ENCODE data around the gene RFXANK. TPM values are rescaled to one million over a fixed set of nuclear protein-coding genes. Genes with fewer than 3 reads are reported as not detected.

Gene RFXANK
- total RNA-seq, 1 donor from 2014 or later: 91.1 TPM

- no peaks in the 10 kb centered on the region for H3K4me1 Mint-ChIP-seq (ENCODE audit: low read depth, unreplicated experiment)
- no peak overlapping the region for H3K9ac ChIP-seq (ENCODE audit: low read length)
- FAIRE-seq (no peak), DNase-seq (ENCODE audit: low read depth) (no peak)
- H3K36me3 Mint-ChIP-seq (ENCODE audit: low read depth, unreplicated experiment): no peaks in the 10 kb centered on the region
- no peak overlapping the region for H3K4me3 Mint-ChIP-seq (ENCODE audit: unreplicated experiment)
- no peak overlapping the region for H2AFZ ChIP-seq (ENCODE audit: low read depth, low read length)
- no peaks in the 10 kb centered on the region for H3K9me3 ChIP-seq (ENCODE audit: insufficient read depth, low read depth, low read length)
- peaks cover 7% of the 10 kb centered on the region for H3K9me3 Mint-ChIP-seq (ENCODE audit: unreplicated experiment)
- H3K4me1 ChIP-seq (ENCODE audit: insufficient read depth, low read length): no peaks in the 10 kb centered on the region
- no peak overlapping the region for H3K27ac ChIP-seq (ENCODE audit: low read depth, low read length)
- no peaks in the 10 kb centered on the region for H4K20me1 ChIP-seq (ENCODE audit: insufficient read depth, low read length)
- no peak overlapping the region for H3K4me3 ChIP-seq (ENCODE audit: insufficient read depth, low read depth, low read length)
- no peaks in the 10 kb centered on the region for H3K36me3 ChIP-seq (ENCODE audit: insufficient read depth, low read length)
- peaks cover 6% of the 10 kb centered on the region for H3K27me3 ChIP-seq (ENCODE audit: insufficient read depth, low read length)
- H3K27ac Mint-ChIP-seq (ENCODE audit: unreplicated experiment): no peak overlapping the region
- H3K27me3 Mint-ChIP-seq (ENCODE audit: low read depth, unreplicated experiment): peaks cover 58% of the 10 kb centered on the region
- TF ChIP-seq CTCF (IDR thresholded peaks at IDR 0.05; ENCODE audit: insufficient read depth, low read depth, low read length) (no peak), EZH2 (IDR thresholded peaks at IDR 0.05; ENCODE audit: insufficient read depth, low read length) (no peak)
- H3K4me2 ChIP-seq (ENCODE audit: low read length): no peak overlapping the region
- no peaks in the 10 kb centered on the region for H3K79me2 ChIP-seq (ENCODE audit: insufficient read depth, low read length)
These were observed 35.2 kb downstream of the RFXANK start for GRCh38 chr19:19227217-19227616.

GRCh38 chr19:19229701-19230100 lies 37.6 kb downstream of the RFXANK start:
- peaks cover 11% of the 10 kb centered on the region for H3K9me3 ChIP-seq (ENCODE audit: insufficient read depth, low read depth, low read length)
- Mint-ChIP-seq H3K36me3 (ENCODE audit: low read depth, unreplicated experiment) (peaks cover 3% of the 10 kb centered on the region), H3K27ac (ENCODE audit: unreplicated experiment) (no peak overlapping the region), H3K27me3 (ENCODE audit: low read depth, unreplicated experiment) (peaks cover 42% of the 10 kb centered on the region), H3K4me3 (ENCODE audit: unreplicated experiment) (no peak overlapping the region), H3K4me1 (ENCODE audit: low read depth, unreplicated experiment) (no peaks in the 10 kb centered on the region), H3K9me3 (ENCODE audit: unreplicated experiment) (peaks cover 18% of the 10 kb centered on the region)
- DNase-seq (ENCODE audit: low read depth): no peak
- no peak overlapping the region for H3K4me2 ChIP-seq (ENCODE audit: low read length)
- H3K36me3 ChIP-seq (ENCODE audit: insufficient read depth, low read length): no peaks in the 10 kb centered on the region
- H3K79me2 ChIP-seq (ENCODE audit: insufficient read depth, low read length): no peaks in the 10 kb centered on the region
- H3K4me3 ChIP-seq (ENCODE audit: insufficient read depth, low read depth, low read length): no peak overlapping the region
- H4K20me1 ChIP-seq (ENCODE audit: insufficient read depth, low read length): no peaks in the 10 kb centered on the region
- peaks cover 6% of the 10 kb centered on the region for H3K27me3 ChIP-seq (ENCODE audit: insufficient read depth, low read length)
- no peak overlapping the region for H3K27ac ChIP-seq (ENCODE audit: low read depth, low read length)
- no peak for TF ChIP-seq EZH2 (IDR thresholded peaks at IDR 0.05; ENCODE audit: insufficient read depth, low read length)
- no peak for TF ChIP-seq CTCF (IDR thresholded peaks at IDR 0.05; ENCODE audit: insufficient read depth, low read depth, low read length)
- H3K4me1 ChIP-seq (ENCODE audit: insufficient read depth, low read length): no peaks in the 10 kb centered on the region
- no peak overlapping the region for H3K9ac ChIP-seq (ENCODE audit: low read length)
- no peak for FAIRE-seq
- no peak overlapping the region for H2AFZ ChIP-seq (ENCODE audit: low read depth, low read length)

GRCh38 chr19:19230999-19231398 lies 38.9 kb downstream of the RFXANK start:
- no peak for DNase-seq (ENCODE audit: low read depth)
- no peak for FAIRE-seq
- Mint-ChIP-seq H3K27ac (ENCODE audit: unreplicated experiment) (no peak overlapping the region), H3K36me3 (ENCODE audit: low read depth, unreplicated experiment) (peaks cover 4% of the 10 kb centered on the region), H3K9me3 (ENCODE audit: unreplicated experiment) (peaks cover 19% of the 10 kb centered on the region), H3K4me3 (ENCODE audit: unreplicated experiment) (no peak overlapping the region), H3K4me1 (ENCODE audit: low read depth, unreplicated experiment) (no peaks in the 10 kb centered on the region), H3K27me3 (ENCODE audit: low read depth, unreplicated experiment) (peaks cover 34% of the 10 kb centered on the region)
- no peak overlapping the region for H3K27ac ChIP-seq (ENCODE audit: low read depth, low read length)
- H3K4me1 ChIP-seq (ENCODE audit: insufficient read depth, low read length): no peaks in the 10 kb centered on the region
- H3K4me3 ChIP-seq (ENCODE audit: insufficient read depth, low read depth, low read length): no peak overlapping the region
- no peak overlapping the region for H2AFZ ChIP-seq (ENCODE audit: low read depth, low read length)
- H3K9ac ChIP-seq (ENCODE audit: low read length): no peak overlapping the region
- TF ChIP-seq EZH2 (IDR thresholded peaks at IDR 0.05; ENCODE audit: insufficient read depth, low read length) (no peak), CTCF (IDR thresholded peaks at IDR 0.05; ENCODE audit: insufficient read depth, low read depth, low read length) (no peak)
- peaks cover 4% of the 10 kb centered on the region for H3K27me3 ChIP-seq (ENCODE audit: insufficient read depth, low read length)
- H4K20me1 ChIP-seq (ENCODE audit: insufficient read depth, low read length): no peaks in the 10 kb centered on the region
- no peak overlapping the region for H3K4me2 ChIP-seq (ENCODE audit: low read length)
- no peaks in the 10 kb centered on the region for H3K36me3 ChIP-seq (ENCODE audit: insufficient read depth, low read length)
- H3K79me2 ChIP-seq (ENCODE audit: insufficient read depth, low read length): no peaks in the 10 kb centered on the region
- peaks cover 15% of the 10 kb centered on the region for H3K9me3 ChIP-seq (ENCODE audit: insufficient read depth, low read depth, low read length)

Measured in astrocyte (in vitro differentiated cells and primary cell).